Brain microvascular endothelial cell (primary cell): ENCODE data around the gene NPRL2.

Experiments used
- DNase-seq: peaks from one replicate; pipeline ENCODE4 v3.0.0-alpha.2; 2020
- H3K27ac ChIP-seq: fragments of 250-450 bp; sonication (Bioruptor Pico); 2 replicates; pipeline ENCODE4 v1.5.1; 2020; ENCODE audit warnings: mild to moderate bottlenecking, moderate library complexity
- H3K27me3 ChIP-seq: fragments of 250-450 bp; sonication (Bioruptor Pico); replicated peaks from 2 replicates; pipeline ENCODE4 v1.5.1; 2020; ENCODE audit warnings: mild to moderate bottlenecking
- H3K36me3 ChIP-seq: fragments of 250-450 bp; sonication (Bioruptor Pico); replicated peaks from 2 replicates; pipeline ENCODE4 v1.5.1; 2020; ENCODE audit warnings: mild to moderate bottlenecking
- H3K4me3 ChIP-seq: 2 replicates; pipeline ENCODE4 v1.5.1; 2011; ENCODE audit warnings: low read depth, mild to moderate bottlenecking, control low read depth, low read length, moderate library complexity
- in situ Hi-C: cut with HindIII; loops from 2 replicates; pipeline ENCODE4 v1.10.0; 2017; ENCODE audit warnings: low sequenced_read_pairs, low pct_ligation_motif_present
- TF ChIP-seq, protein P1 (sequence below): IDR thresholded peaks from 2 replicates; pipeline ENCODE4 v1.5.1; 2011; ENCODE audit warnings: low read depth, mild to moderate bottlenecking, moderate library complexity, low read length, control low read depth, inconsistent platforms; ENCODE audit errors: missing control alignments

Gene NPRL2

GRCh38 chr3:50370594-50370993, 20.0 kb upstream of the NPRL2 start:
- peak; percentile 38 for DNase-seq
- in situ Hi-C loops: no loop called here
- TF ChIP-seq, protein P1, sequence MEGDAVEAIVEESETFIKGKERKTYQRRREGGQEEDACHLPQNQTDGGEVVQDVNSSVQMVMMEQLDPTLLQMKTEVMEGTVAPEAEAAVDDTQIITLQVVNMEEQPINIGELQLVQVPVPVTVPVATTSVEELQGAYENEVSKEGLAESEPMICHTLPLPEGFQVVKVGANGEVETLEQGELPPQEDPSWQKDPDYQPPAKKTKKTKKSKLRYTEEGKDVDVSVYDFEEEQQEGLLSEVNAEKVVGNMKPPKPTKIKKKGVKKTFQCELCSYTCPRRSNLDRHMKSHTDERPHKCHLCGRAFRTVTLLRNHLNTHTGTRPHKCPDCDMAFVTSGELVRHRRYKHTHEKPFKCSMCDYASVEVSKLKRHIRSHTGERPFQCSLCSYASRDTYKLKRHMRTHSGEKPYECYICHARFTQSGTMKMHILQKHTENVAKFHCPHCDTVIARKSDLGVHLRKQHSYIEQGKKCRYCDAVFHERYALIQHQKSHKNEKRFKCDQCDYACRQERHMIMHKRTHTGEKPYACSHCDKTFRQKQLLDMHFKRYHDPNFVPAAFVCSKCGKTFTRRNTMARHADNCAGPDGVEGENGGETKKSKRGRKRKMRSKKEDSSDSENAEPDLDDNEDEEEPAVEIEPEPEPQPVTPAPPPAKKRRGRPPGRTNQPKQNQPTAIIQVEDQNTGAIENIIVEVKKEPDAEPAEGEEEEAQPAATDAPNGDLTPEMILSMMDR: peak; percentile 49
- H3K27me3 ChIP-seq: no peaks in the 10 kb centered on the region
- H3K27ac ChIP-seq: no peak overlapping the region
- H3K36me3 ChIP-seq: no peaks in the 10 kb centered on the region
- no peak overlapping the region for H3K4me3 ChIP-seq

GRCh38 chr3:50369012-50369670, 18.6 kb upstream of the NPRL2 start:
- Histone ChIP-seq H3K36me3 (no peaks in the 10 kb centered on the region), H3K27me3 (no peaks in the 10 kb centered on the region), H3K27ac (no peak overlapping the region), H3K4me3 (no peak overlapping the region)
- in situ Hi-C loops: no loop called here
- no peak for DNase-seq
- TF ChIP-seq, protein P1: no peak

DNA sequence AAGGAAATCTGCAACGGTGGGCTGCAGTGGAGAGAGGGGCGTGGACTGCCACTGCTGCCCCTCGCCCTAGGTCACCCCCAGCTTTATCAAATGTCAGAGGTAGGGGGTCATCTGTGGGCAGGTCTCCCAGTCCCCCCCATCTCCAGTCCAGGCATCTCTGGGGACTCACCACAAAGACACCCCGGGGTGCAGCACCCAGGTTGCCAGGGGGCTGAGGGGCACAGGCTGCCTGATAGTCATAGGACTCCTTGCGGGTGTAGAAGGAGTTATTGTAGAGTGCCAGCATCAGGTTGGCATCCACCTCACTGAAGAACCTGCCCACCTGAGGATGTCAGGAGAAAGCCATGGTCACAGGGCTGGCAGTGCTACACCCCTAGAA, 15.3 kb upstream of the NPRL2 start:
- in situ Hi-C loops: no loop called here
- H3K27ac ChIP-seq: no peak overlapping the region
- H3K27me3 ChIP-seq: no peaks in the 10 kb centered on the region
- TF ChIP-seq, protein P1: no peak
- H3K4me3 ChIP-seq: no peak overlapping the region
- no peaks in the 10 kb centered on the region for H3K36me3 ChIP-seq
- no peak for DNase-seq

DNA sequence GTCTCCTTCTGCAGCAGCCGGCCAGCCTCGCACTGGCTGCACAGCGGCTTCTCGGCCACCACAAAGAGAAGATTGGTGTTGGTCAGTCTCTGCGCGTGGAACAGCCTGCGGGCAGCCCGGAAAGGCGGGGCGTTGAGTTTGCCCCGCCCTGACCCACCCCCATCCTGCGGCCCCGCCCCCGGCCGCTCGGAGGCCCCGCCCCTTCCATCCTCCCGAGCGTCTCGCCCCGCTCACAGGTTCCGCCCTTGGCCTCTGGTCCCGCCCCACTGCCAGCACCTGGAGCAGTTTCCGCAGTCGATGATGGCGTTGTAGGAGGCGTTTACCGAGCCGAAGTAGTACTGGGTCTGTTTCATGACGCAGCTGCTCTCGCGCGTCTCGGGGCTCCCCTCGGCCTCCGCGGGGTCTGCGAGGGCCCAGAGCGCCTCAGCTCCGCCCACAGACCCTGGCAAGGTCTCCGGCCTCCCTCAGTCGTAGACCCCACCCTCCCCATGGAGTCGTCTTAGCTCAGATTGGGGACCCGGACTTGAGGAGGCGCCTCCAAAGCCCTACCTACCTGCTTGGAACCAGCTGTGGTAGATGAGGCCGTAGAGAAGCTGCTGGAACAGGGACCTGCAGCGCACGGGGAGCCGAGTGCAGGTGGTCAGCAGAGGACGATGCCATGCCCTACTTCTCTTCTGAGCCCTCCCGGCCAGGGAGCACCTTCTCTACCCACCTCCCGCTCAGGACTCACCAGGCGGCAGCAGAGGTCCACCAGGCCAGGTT, 14.7 kb upstream of the NPRL2 start:
- no peaks in the 10 kb centered on the region for H3K27me3 ChIP-seq
- peak; percentile 39 for DNase-seq
- in situ Hi-C loops: no loop called here
- TF ChIP-seq, protein P1: no peak
- no peak overlapping the region for H3K27ac ChIP-seq
- H3K36me3 ChIP-seq: no peaks in the 10 kb centered on the region
- H3K4me3 ChIP-seq: peak overlapping the region; percentile 54

DNA sequence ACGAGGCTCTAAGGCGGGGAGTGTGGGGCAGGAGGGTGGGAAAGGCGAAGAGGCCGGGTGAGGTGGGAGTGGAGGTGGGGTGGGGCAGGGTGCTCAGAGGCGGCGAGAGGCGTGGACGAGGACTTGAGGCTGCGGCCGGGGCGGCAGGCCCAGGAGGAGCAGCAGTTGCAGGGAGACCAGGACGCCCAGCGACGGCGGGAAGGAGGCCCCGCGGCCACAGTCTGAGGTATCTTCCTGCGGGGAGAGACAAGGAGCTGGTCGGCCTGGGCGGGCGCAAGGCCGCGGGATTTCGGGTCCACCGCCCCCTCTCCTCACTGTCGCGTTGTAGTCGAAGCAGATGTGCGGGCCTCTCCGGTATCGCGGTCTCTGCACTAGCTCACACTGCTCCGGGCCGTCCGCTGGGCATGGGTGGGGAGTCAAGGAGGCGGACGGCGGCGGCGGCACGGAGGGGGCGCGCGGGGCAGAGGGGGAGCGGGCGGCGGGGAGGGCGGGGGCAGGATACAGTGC, 14.1 kb upstream of the NPRL2 start:
- H3K27ac ChIP-seq: no peak overlapping the region
- TF ChIP-seq, protein P1: no peak

More for the DNA sequence above, 14.1 kb upstream of the NPRL2 start:
- in situ Hi-C loops: no loop called here
- H3K36me3 ChIP-seq: no peaks in the 10 kb centered on the region
- H3K4me3 ChIP-seq: peak overlapping the region; percentile 54
- H3K27me3 ChIP-seq: no peaks in the 10 kb centered on the region
- no peak for DNase-seq
